ENCODE results near the gene STYXL1.

Gene STYXL1

DNA sequence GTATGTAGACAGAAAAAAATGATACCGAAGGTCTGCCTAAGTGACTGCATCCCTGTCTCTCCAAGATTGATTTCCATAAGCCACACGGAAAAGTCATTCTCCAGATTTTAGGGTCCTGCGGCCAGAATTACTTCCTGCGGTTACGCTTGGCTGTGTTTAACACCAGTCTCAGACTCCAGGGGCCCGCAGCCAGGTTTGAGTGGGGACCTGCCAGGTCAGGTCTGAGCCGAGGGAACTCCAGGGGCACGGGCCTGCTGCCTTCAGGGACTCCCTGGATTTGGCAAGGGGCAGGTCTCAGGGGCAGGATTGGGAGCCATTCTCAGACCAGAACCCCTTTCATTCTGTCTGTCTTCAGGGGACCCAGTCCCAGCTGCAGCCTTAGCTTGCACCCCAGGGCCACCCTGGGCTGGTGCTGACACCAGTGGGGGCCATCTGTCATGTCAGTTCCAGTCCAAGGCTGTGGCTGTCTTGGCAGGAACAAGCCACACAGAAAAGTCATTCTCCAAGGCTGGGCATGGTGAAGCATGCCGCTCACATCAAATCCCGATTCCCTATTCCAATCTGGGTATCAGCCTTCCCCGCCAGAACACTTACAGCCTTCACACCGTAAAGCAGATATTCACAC is 92.4 kb downstream of the STYXL1 start:
- Histone ChIP-seq H3K9me3 (ENCODE audit: severe bottlenecking) (no peaks in the 10 kb centered on the region), H3K4me3 (ENCODE audit: severe bottlenecking) (no peak overlapping the region), H3K36me3 (ENCODE audit: low read depth) (peaks cover 18% of the 10 kb centered on the region; the same call in 1 of the 2 replicates), H3K4me1 (ENCODE audit: insufficient read depth, poor library complexity, severe bottlenecking) (no peaks in the 10 kb centered on the region), H3K27ac (ENCODE audit: poor library complexity, severe bottlenecking) (no peak overlapping the region), H3K27me3 (ENCODE audit: insufficient read depth, poor library complexity, severe bottlenecking) (no peaks in the 10 kb centered on the region)
- TF ChIP-seq, protein P1, sequence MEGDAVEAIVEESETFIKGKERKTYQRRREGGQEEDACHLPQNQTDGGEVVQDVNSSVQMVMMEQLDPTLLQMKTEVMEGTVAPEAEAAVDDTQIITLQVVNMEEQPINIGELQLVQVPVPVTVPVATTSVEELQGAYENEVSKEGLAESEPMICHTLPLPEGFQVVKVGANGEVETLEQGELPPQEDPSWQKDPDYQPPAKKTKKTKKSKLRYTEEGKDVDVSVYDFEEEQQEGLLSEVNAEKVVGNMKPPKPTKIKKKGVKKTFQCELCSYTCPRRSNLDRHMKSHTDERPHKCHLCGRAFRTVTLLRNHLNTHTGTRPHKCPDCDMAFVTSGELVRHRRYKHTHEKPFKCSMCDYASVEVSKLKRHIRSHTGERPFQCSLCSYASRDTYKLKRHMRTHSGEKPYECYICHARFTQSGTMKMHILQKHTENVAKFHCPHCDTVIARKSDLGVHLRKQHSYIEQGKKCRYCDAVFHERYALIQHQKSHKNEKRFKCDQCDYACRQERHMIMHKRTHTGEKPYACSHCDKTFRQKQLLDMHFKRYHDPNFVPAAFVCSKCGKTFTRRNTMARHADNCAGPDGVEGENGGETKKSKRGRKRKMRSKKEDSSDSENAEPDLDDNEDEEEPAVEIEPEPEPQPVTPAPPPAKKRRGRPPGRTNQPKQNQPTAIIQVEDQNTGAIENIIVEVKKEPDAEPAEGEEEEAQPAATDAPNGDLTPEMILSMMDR (IDR thresholded peaks at IDR 0.05; ENCODE audit: poor library complexity, severe bottlenecking): no peak
- ATAC-seq (ENCODE audit: low read depth): no peak
- no peak for DNase-seq (ENCODE audit: low spot score)

DNA sequence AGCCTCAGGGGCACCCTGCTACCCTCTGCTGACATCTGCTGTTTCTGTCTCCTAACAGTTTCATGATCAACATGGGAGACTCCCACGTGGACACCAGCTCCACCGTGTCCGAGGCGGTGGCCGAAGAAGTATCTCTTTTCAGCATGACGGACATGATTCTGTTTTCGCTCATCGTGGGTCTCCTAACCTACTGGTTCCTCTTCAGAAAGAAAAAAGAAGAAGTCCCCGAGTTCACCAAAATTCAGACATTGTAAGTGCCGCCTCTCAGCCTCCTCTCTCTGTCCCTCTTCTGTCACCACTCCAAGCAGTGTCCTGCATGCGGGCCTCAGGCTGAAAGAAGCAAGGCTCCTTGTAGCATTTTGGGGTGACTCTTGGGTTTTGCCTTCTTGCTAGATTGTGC is 93.9 kb downstream of the STYXL1 start:
- TF ChIP-seq, protein P1 (IDR thresholded peaks at IDR 0.05; ENCODE audit: poor library complexity, severe bottlenecking): no peak
- DNase-seq (ENCODE audit: low spot score): no peak
- no peak for ATAC-seq (ENCODE audit: low read depth)
- H3K4me1 ChIP-seq (ENCODE audit: insufficient read depth, poor library complexity, severe bottlenecking): no peaks in the 10 kb centered on the region
- no peak overlapping the region for H3K27ac ChIP-seq (ENCODE audit: poor library complexity, severe bottlenecking)
- no peaks in the 10 kb centered on the region for H3K9me3 ChIP-seq (ENCODE audit: severe bottlenecking)
- peaks cover 18% of the 10 kb centered on the region; the same call in 1 of the 2 replicates for H3K36me3 ChIP-seq (ENCODE audit: low read depth)
- no peak overlapping the region for H3K4me3 ChIP-seq (ENCODE audit: severe bottlenecking)
- no peaks in the 10 kb centered on the region for H3K27me3 ChIP-seq (ENCODE audit: insufficient read depth, poor library complexity, severe bottlenecking)

DNA sequence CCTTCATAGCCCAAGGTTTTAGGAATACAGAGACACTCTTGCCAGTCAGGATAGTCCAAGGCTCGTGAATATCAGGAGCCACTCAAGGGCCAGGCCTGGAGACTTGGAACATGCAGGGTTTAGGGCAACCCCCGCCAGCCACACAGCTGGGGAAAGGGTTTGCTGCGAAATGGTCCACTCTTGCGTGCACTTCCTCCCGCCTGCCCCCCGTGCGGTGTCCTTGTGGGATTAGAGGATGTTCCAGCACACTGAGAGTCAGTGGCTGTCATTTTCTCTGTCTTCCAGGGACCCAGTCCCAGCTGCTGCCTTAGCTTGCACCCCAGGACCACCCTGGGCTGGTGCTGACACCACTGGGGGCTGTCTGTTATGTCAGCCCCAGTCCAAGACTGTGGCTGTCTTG is 94.4 kb downstream of the STYXL1 start:
- Histone ChIP-seq H3K9me3 (ENCODE audit: severe bottlenecking) (no peaks in the 10 kb centered on the region), H3K27ac (ENCODE audit: poor library complexity, severe bottlenecking) (no peak overlapping the region), H3K4me3 (ENCODE audit: severe bottlenecking) (no peak overlapping the region), H3K36me3 (ENCODE audit: low read depth) (peaks cover 18% of the 10 kb centered on the region; the same call in 1 of the 2 replicates), H3K27me3 (ENCODE audit: insufficient read depth, poor library complexity, severe bottlenecking) (no peaks in the 10 kb centered on the region), H3K4me1 (ENCODE audit: insufficient read depth, poor library complexity, severe bottlenecking) (no peaks in the 10 kb centered on the region)
- ATAC-seq (ENCODE audit: low read depth) (no peak), DNase-seq (ENCODE audit: low spot score) (no peak)
- TF ChIP-seq, protein P1 (IDR thresholded peaks at IDR 0.05; ENCODE audit: poor library complexity, severe bottlenecking): no peak

DNA sequence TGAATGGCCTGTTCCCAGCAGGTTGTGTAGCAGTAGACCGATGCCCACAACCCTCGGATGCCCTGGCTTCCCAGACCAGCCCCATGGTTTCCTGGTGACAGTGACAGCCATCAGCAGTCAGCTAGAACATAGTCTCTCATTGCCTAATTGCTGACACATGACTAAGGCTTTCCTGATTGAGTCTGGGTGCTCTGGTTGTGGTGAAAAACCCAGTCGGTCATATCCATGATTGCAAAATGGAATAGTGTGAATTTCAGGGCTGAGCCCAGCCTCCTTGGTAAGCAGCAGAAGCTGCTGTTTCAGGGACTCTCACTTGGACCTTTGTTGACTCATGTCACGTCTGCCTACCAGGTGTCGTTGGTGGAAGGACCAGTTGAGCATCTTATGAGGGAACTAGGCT is 96.3 kb downstream of the STYXL1 start:
- TF ChIP-seq, protein P1 (IDR thresholded peaks at IDR 0.05; ENCODE audit: poor library complexity, severe bottlenecking): no peak
- DNase-seq (ENCODE audit: low spot score) (no peak), ATAC-seq (ENCODE audit: low read depth) (peak; percentile 73)
- Histone ChIP-seq H3K4me1 (ENCODE audit: insufficient read depth, poor library complexity, severe bottlenecking) (no peaks in the 10 kb centered on the region), H3K36me3 (ENCODE audit: low read depth) (0 out of 2 replicates have a peak, but pooled peaks cover 9% of the 10 kb centered on the region), H3K27me3 (ENCODE audit: insufficient read depth, poor library complexity, severe bottlenecking) (no peaks in the 10 kb centered on the region), H3K9me3 (ENCODE audit: severe bottlenecking) (no peaks in the 10 kb centered on the region), H3K27ac (ENCODE audit: poor library complexity, severe bottlenecking) (no peak overlapping the region), H3K4me3 (ENCODE audit: severe bottlenecking) (no peak overlapping the region)

- ATAC-seq (ENCODE audit: low read depth): no peak
- no peak for DNase-seq (ENCODE audit: low spot score)
- TF ChIP-seq, protein P1 (IDR thresholded peaks at IDR 0.05; ENCODE audit: poor library complexity, severe bottlenecking): no peak
- H3K27me3 ChIP-seq (ENCODE audit: insufficient read depth, poor library complexity, severe bottlenecking): no peaks in the 10 kb centered on the region
- H3K4me1 ChIP-seq (ENCODE audit: insufficient read depth, poor library complexity, severe bottlenecking): peaks cover 8% of the 10 kb centered on the region
- H3K27ac ChIP-seq (ENCODE audit: poor library complexity, severe bottlenecking): no peak overlapping the region
- no peak overlapping the region for H3K4me3 ChIP-seq (ENCODE audit: severe bottlenecking)
- no peaks in the 10 kb centered on the region for H3K9me3 ChIP-seq (ENCODE audit: severe bottlenecking)
- H3K36me3 ChIP-seq (ENCODE audit: low read depth): no peaks in the 10 kb centered on the region
Measured at GRCh38 chr7:75950111-75950681, 97.6 kb downstream of the STYXL1 start.
